ENCODE data around the gene GREB1.

GRCh38 chr2:11636593-11637295 lies 102.9 kb downstream of the GREB1 start:
- TF ChIP-seq EZH2phosphoT487 (IDR thresholded peaks at IDR 0.05; ENCODE audit: low read depth): no peak
- TF ChIP-seq, protein P1, sequence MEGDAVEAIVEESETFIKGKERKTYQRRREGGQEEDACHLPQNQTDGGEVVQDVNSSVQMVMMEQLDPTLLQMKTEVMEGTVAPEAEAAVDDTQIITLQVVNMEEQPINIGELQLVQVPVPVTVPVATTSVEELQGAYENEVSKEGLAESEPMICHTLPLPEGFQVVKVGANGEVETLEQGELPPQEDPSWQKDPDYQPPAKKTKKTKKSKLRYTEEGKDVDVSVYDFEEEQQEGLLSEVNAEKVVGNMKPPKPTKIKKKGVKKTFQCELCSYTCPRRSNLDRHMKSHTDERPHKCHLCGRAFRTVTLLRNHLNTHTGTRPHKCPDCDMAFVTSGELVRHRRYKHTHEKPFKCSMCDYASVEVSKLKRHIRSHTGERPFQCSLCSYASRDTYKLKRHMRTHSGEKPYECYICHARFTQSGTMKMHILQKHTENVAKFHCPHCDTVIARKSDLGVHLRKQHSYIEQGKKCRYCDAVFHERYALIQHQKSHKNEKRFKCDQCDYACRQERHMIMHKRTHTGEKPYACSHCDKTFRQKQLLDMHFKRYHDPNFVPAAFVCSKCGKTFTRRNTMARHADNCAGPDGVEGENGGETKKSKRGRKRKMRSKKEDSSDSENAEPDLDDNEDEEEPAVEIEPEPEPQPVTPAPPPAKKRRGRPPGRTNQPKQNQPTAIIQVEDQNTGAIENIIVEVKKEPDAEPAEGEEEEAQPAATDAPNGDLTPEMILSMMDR (IDR thresholded peaks at IDR 0.05; ENCODE audit: low read depth, low read length): no peak

All from OCI-LY3 (cell line).